ENCODE data around the gene PIAS1. TPM values are rescaled to one million over a fixed set of nuclear protein-coding genes. Genes with fewer than 3 reads are reported as not detected.

Gene PIAS1
- total RNA-seq, 1 experiment from 2014 or later, result 25.9 TPM

DNA sequence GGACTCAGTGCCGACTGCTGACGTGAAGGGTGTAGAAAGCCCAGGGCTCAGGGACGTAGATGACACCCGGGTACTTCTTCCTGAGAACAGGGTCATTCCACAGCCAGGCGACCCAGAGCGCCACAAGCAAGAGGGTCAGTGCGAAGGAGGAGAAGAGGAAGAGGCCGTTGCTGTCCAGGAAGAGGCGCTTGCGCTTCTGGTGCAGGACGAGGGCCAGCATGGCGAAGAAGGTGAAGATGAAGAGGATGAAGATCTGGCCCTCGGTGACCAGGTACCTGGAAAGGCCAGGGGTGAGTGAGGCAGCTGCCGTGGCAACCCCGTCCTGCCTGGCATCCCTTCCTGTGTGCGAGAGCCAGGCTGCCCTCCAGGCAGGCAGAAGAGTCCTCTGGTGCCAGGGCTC lies 154.0 kb downstream of the PIAS1 start:
- intact Hi-C loops (cut with micrococcal nuclease), result no loop called here

DNA sequence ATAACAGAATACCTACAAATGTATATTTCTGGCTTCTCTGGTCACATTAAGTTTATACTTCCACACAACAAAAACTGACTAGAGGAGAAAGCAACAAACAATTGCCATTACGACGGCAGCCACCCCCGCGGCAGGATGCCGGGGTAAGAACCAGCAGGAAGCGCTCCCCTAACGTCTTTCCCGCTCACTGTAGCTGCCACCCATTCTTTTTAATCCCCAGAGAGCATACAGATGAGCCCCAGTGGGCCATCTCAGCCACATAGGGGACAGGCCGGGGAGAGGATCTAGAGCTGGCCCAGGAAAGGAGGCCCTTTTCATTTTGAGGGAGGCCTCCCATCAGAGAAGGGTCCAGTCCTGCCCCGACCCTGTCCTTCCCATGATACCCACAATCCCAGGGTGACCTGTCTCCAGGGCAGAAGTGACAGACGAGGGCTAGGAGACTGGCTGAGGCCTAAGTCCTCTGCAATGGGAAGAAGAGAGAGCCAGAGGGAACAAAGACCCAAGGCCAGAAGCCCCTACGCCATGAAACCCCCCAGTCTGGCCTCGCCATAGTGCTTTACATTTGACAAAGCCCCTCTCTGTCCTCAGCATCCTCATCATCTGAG lies 154.6 kb downstream of the PIAS1 start:
- H3K27ac ChIP-seq (ENCODE audit: low read depth, low read length), result no peak overlapping the region
- no peak for ATAC-seq

More for the DNA sequence above, 154.0 kb downstream of the PIAS1 start:
- Histone ChIP-seq H3K79me2 (ENCODE audit: insufficient read depth, low read length) (peaks cover 51% of the 10 kb centered on the region), H3K4me2 (ENCODE audit: low read length) (no peak overlapping the region), H3K9ac (ENCODE audit: low read length) (no peak overlapping the region), H3K9me2 (ENCODE audit: insufficient read depth) (no peaks in the 10 kb centered on the region), H3K4me1 (ENCODE audit: control insufficient read depth in 1 of 2, insufficient read depth in 2 of 2, low read length in 2 of 2) (peaks cover 6 to 20% of the 10 kb centered on the region in 2 experiments; a peak in 3 of 4 replicates), H3K36me3 (ENCODE audit: control insufficient read depth in 1 of 2, insufficient read depth in 2 of 2, low read length in 2 of 2) (no peaks in the 10 kb centered on the region; a peak in 1 of 4 replicates), H3K4me3 (replicated peaks in 1 of 2; ENCODE audit: low read depth in 1 of 2, low read length in 2 of 2) (no peak overlapping the region), H3K9me3 (ENCODE audit: control insufficient read depth in 1 of 2, insufficient read depth in 1 of 2, low read depth in 1 of 2, low read length in 2 of 2) (no peaks in the 10 kb centered on the region), H3K27ac (ENCODE audit: low read depth, low read length) (no peak overlapping the region), H4K20me1 (ENCODE audit: insufficient read depth) (no peaks in the 10 kb centered on the region), H2AFZ (ENCODE audit: low read depth, low read length, poor library complexity, severe bottlenecking) (no peak overlapping the region), H3K27me3 (ENCODE audit: insufficient read depth, low read length) (no peaks in the 10 kb centered on the region)
- ChIA-PET POLR2A (no interaction called here), CTCF (no interaction called here), RAD21 (ENCODE audit: low non-redundant PET in 1 of 2, low total read pairs in 2 of 2, uncharacterized antibody in 2 of 2, unreplicated experiment in 2 of 2) (no interaction called here)
- TF ChIP-seq FOSL1 (IDR thresholded peaks at IDR 0.05; ENCODE audit: low read depth) (no peak), RAD21 (IDR thresholded peaks at IDR 0.05; ENCODE audit: low read depth) (no peak), SP1 (IDR thresholded peaks at IDR 0.05; ENCODE audit: low read depth) (no peak), POLR2A (IDR thresholded peaks at IDR 0.05; ENCODE audit: borderline replicate concordance, extremely low read depth, insufficient read depth, insufficient read length) (no peak), SRF (IDR thresholded peaks at IDR 0.05; ENCODE audit: low read depth) (no peak), POLR2AphosphoS5 (IDR thresholded peaks at IDR 0.05; ENCODE audit: low read depth, low read length) (no peak), CEBPB (IDR thresholded peaks at IDR 0.05; ENCODE audit: low read depth) (no peak), ELF1 (IDR thresholded peaks at IDR 0.05; ENCODE audit: borderline replicate concordance, low read depth) (no peak), ZFX (IDR thresholded peaks at IDR 0.05) (no peak), CBX3 (IDR thresholded peaks at IDR 0.05; ENCODE audit: low read depth) (no peak)
- TF ChIP-seq, protein P1, sequence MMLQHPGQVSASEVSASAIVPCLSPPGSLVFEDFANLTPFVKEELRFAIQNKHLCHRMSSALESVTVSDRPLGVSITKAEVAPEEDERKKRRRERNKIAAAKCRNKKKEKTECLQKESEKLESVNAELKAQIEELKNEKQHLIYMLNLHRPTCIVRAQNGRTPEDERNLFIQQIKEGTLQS (IDR thresholded peaks at IDR 0.05), result no peak
- TF ChIP-seq, protein P2, sequence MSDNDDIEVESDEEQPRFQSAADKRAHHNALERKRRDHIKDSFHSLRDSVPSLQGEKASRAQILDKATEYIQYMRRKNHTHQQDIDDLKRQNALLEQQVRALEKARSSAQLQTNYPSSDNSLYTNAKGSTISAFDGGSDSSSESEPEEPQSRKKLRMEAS (IDR thresholded peaks at IDR 0.05), result no peak
- no peak for ATAC-seq
- BruUV-seq (replicated peaks), result no TSS peak
- no peak for DNase-seq (ENCODE audit: low read depth, low spot score)

More for the DNA sequence above, 154.6 kb downstream of the PIAS1 start:
- CTCF ChIA-PET, result no interaction called here
- H3K9me3 ChIP-seq (ENCODE audit: control insufficient read depth in 1 of 2, insufficient read depth in 1 of 2, low read depth in 1 of 2, low read length in 2 of 2), result no peaks in the 10 kb centered on the region
- no peaks in the 10 kb centered on the region; a peak in 1 of 4 replicates for H3K36me3 ChIP-seq (ENCODE audit: control insufficient read depth in 1 of 2, insufficient read depth in 2 of 2, low read length in 2 of 2)
- H4K20me1 ChIP-seq (ENCODE audit: insufficient read depth), result no peaks in the 10 kb centered on the region
- H3K4me1 ChIP-seq (ENCODE audit: control insufficient read depth in 1 of 2, insufficient read depth in 2 of 2, low read length in 2 of 2), result peaks cover 6 to 20% of the 10 kb centered on the region in 2 experiments; a peak in 3 of 4 replicates
- DNase-seq (ENCODE audit: low read depth, low spot score), result no peak
- POLR2A ChIA-PET, result no interaction called here
- no peaks in the 10 kb centered on the region for H3K27me3 ChIP-seq (ENCODE audit: insufficient read depth, low read length)
- no peak overlapping the region for H2AFZ ChIP-seq (ENCODE audit: low read depth, low read length, poor library complexity, severe bottlenecking)
- no peak overlapping the region for H3K9ac ChIP-seq (ENCODE audit: low read length)
- H3K79me2 ChIP-seq (ENCODE audit: insufficient read depth, low read length), result peaks cover 55% of the 10 kb centered on the region
- RAD21 ChIA-PET (ENCODE audit: low non-redundant PET in 1 of 2, low total read pairs in 2 of 2, uncharacterized antibody in 2 of 2, unreplicated experiment in 2 of 2), result no interaction called here
- intact Hi-C loops (cut with micrococcal nuclease), result no loop called here
- no peak overlapping the region for H3K4me3 ChIP-seq (replicated peaks in 1 of 2; ENCODE audit: low read depth in 1 of 2, low read length in 2 of 2)
- no peaks in the 10 kb centered on the region for H3K9me2 ChIP-seq (ENCODE audit: insufficient read depth)
- TF ChIP-seq, protein P2 (IDR thresholded peaks at IDR 0.05), result no peak
- TF ChIP-seq POLR2AphosphoS5 (IDR thresholded peaks at IDR 0.05; ENCODE audit: low read depth, low read length), result no peak
- no TSS peak for BruUV-seq (replicated peaks)
- H3K4me2 ChIP-seq (ENCODE audit: low read length), result no peak overlapping the region

Measured in HCT116 (cell line).